Renal pelvis (tissue), 3 donors: ENCODE results near the gene AGMO. TPM values are rescaled to one million over a fixed set of nuclear protein-coding genes. Genes with fewer than 3 reads are reported as not detected.

Experiments used
- polyA plus RNA-seq, 3 donors: library from polyadenylated mRNA; unstranded; fragments of 120-200 nt; gene quantifications; one replicate each; pipeline ENCODE4 v1.2.1, GENCODE V29; 2013; ENCODE audit not compliant: insufficient read length in 3 of 3

Gene AGMO
- polyA plus RNA-seq, 3 donors, result 0.66 to 0.93 (median 0.84) TPM

Other genes with a start within 250 kb of the AGMO start
- gene MEOX2, start 124.7 kb upstream of the AGMO start, polyA plus RNA-seq, result 1 to 10 TPM in 2 of 3 donors, under 1 TPM in 1; 0.78 to 3.5 (median 1.3) TPM